Testis (tissue), 3 donors: ENCODE data around the gene DPP6. TPM values are rescaled to one million over a fixed set of nuclear protein-coding genes. Genes with fewer than 3 reads are reported as not detected.

Experiments used
- DNase-seq: peaks from one replicate; pipeline ENCODE4 v3.0.0-alpha.2; 2019
- H3K27ac ChIP-seq, 2 donors: fragments of 200-600 bp; sonication (generic); one replicate each; pipeline ENCODE4 v1.5.1; 2019
- H3K27me3 ChIP-seq: fragments of 200-600 bp; sonication (generic); one replicate; pipeline ENCODE4 v1.5.1; 2019
- H3K36me3 ChIP-seq: fragments of 200-600 bp; sonication (generic); one replicate; pipeline ENCODE4 v1.5.1; 2017; ENCODE audit warnings: low read depth; ENCODE audit errors: missing control alignments
- H3K4me1 ChIP-seq: fragments of 200-600 bp; sonication (generic); one replicate; pipeline ENCODE4 v1.5.1; 2019
- H3K4me3 ChIP-seq, 2 donors: fragments of 200-600 bp; sonication (generic); one replicate each; pipeline ENCODE4 v1.5.1; 2017 to 2019
- H3K9me3 ChIP-seq: fragments of 200-600 bp; sonication (generic); one replicate; pipeline ENCODE4 v1.5.1; 2017
- POLR2A ChIP-seq: fragments of 450-650 bp; IDR thresholded peaks from one replicate; pipeline ENCODE4 v1.6.1; 2017; ENCODE audit warnings: antibody characterized with exemption, mild to moderate bottlenecking, moderate library complexity
- WGBS, 2 donors: methylation state at CpG; one replicate each; pipeline ENCODE4 v1.1.5; 2018; 5-methylcytosine and 5-hydroxymethylcytosine counted together
- intact Hi-C: fragments of 100-400 bp; cut with DNase I; formaldehyde crosslinking; loops from one replicate; pipeline ENCODE4 v1.15.1; 2023; ENCODE audit warnings: low total_unique reads
- polyA plus RNA-seq: library from polyadenylated mRNA; stranded (reverse); fragments of 350-450 nt; fragmentation: Illumina TruSeq; extraction: RNeasy Lipid Tissue Mini Kit (QIAGEN cat#74804); gene quantifications from one replicate; pipeline ENCODE4 v1.2.3, GENCODE V29; 2014; ENCODE audit warnings: low read depth, low replicate concordance; ENCODE audit not compliant: insufficient read depth
- total RNA-seq, 2 donors: library from RNA; depleted of rRNA; stranded (reverse); fragments of >200 nt; gene quantifications; one replicate each; pipeline ENCODE4 v1.2.3, GENCODE V29; 2016
- TF ChIP-seq, protein P1 (sequence below), 3 experiments: fragments of 450-650 bp in 2 of 3; fragments of 200-600 bp in 1 of 3; sonication (generic) in 1 of 3; IDR thresholded peaks; one replicate each; pipeline ENCODE4 v1.5.1; 2016 to 2019; ENCODE audit warnings: antibody characterized with exemption in 3 of 3, mild to moderate bottlenecking in 2 of 3, moderate library complexity in 1 of 3

DPP6 gene
- total and polyA plus RNA-seq, 3 donors from 2014 or later: 26.0 to 78.3 (median 52.8) TPM

DNA sequence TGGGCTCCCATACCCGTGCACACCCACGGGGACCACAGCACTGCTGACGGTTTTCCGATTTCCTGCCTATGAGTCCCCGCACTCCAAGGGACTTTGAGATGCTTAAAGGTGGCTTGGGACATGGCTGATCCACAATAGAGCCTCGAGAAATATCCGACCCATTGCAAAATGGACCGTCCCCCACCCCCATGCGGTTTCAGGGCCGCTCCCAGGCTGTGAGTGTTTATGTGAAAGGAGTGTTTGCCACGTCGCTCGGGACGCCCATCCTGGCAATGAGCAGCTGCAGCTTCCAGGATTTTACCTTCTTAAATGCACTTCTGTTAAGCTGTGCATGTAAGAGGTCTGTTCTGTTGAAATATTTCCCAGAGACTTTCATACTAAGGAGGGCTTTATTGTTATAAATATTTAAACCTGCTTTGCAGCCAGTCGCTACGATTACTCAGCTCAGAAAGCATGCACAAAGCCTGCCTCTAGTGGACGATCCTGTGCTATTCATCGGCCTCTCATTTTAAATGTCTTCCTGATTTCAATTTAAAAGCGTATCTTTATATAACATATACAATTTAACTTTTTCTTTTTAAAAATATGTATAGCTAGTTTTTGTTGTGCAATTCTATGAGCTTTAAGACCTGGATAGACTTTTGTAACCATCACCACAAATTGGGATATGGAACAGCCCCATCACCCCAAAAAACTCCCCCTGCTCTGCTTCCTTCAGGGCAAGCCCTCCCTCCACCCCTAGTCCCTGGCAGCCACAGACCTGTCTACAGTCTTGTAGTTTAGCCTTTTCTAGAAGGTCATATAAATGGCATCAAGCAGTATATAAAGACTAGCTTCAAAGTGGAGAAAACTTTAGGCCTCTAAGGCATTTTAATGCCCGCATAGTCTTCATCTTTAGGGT is 532.4 kb downstream of the DPP6 start:
- Histone ChIP-seq H3K9me3 (no peaks in the 10 kb centered on the region), H3K36me3 (no peaks in the 10 kb centered on the region), H3K27ac (no peak overlapping the region), H3K4me3 (no peak overlapping the region), H3K27me3 (no peaks in the 10 kb centered on the region), H3K4me1 (no peaks in the 10 kb centered on the region)
- TF ChIP-seq, protein P1, sequence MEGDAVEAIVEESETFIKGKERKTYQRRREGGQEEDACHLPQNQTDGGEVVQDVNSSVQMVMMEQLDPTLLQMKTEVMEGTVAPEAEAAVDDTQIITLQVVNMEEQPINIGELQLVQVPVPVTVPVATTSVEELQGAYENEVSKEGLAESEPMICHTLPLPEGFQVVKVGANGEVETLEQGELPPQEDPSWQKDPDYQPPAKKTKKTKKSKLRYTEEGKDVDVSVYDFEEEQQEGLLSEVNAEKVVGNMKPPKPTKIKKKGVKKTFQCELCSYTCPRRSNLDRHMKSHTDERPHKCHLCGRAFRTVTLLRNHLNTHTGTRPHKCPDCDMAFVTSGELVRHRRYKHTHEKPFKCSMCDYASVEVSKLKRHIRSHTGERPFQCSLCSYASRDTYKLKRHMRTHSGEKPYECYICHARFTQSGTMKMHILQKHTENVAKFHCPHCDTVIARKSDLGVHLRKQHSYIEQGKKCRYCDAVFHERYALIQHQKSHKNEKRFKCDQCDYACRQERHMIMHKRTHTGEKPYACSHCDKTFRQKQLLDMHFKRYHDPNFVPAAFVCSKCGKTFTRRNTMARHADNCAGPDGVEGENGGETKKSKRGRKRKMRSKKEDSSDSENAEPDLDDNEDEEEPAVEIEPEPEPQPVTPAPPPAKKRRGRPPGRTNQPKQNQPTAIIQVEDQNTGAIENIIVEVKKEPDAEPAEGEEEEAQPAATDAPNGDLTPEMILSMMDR (IDR thresholded peaks at IDR 0.05): peak in 2 of 3 experiments; percentile 16 to 46
- TF ChIP-seq POLR2A: no peak
- DNase-seq: no peak
- intact Hi-C loops: no loop called here
- 61 to 65% methylated on average over 20 of the region's 20 CpGs for WGBS, 2 donors

DNA sequence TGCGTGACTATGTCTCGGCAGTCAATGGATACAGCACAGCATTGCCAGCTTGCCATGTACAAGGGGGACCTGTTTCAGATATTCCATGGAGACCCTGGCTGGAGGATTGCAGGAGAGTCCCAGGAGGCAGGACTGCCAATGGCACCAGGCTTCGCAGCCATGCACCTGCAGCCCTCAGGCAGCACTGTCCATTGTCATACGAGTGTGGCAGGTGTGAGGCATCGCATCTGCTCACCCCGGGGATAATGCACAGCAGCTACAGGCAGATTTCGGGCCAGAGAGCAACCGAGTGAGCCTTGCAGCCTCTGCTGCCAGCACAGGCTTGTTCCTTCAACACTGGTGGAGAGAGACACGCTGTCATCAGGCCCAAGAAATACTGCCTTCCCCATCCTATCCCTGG is 535.6 kb downstream of the DPP6 start:
- 91 to 96% methylated on average over 6 to 9 of the region's 9 CpGs for WGBS, 2 donors

DNA sequence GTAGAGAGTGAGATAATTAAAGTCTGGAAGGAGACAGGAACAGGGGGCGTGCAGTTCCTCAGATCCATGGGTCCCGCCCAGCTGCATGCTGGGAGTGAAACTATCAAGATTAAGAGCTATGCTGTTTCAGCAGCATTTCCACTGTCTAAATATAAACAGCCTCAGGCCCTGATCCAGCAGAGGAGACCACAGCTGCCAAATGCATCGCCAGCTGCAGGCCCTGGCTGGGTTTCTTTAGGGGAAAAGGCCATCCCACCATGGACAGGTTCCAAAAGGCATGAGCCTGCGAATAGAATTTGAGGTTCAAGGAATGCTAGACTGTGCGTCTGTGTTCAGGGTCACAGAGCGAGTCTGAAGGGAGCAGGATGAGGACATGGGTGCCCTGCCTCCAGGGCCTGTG is 539.3 kb downstream of the DPP6 start:
- Histone ChIP-seq H3K27me3 (no peaks in the 10 kb centered on the region), H3K4me3 (no peak overlapping the region), H3K36me3 (no peaks in the 10 kb centered on the region), H3K27ac (no peak overlapping the region), H3K9me3 (no peaks in the 10 kb centered on the region), H3K4me1 (no peaks in the 10 kb centered on the region)
- no peak for TF ChIP-seq POLR2A
- TF ChIP-seq, protein P1 (IDR thresholded peaks at IDR 0.05): no peak
- 54 to 74% methylated on average over 5 to 6 of the region's 6 CpGs for WGBS, 2 donors
- intact Hi-C loops: no loop called here
- DNase-seq: peak; percentile 40

More for the DNA sequence above, 535.6 kb downstream of the DPP6 start:
- TF ChIP-seq, protein P1 (IDR thresholded peaks at IDR 0.05): no peak
- no peak for TF ChIP-seq POLR2A
- Histone ChIP-seq H3K36me3 (no peaks in the 10 kb centered on the region), H3K4me3 (no peak overlapping the region), H3K9me3 (no peaks in the 10 kb centered on the region), H3K4me1 (no peaks in the 10 kb centered on the region), H3K27me3 (no peaks in the 10 kb centered on the region), H3K27ac (no peak overlapping the region)
- DNase-seq: no peak
- intact Hi-C loops: no loop called here

DNA sequence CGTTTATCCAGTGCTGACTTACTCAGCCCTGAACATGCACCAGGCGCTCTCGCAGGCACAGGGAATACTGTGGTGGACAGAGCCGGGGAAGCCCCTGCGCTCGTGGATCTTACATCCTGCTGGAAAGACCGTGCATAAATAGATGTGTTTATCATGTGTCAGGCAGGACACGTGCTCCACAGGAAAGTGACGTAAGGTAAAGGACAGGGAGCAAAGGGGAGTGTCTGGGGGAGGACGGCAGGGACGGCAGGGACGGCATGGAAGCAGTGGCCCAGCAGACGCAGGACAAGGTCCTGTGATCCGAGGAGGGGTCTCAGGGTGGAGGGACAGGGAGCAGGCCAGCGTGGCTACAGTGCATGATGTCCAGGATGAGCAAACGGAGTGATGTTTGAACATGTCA is 540.2 kb downstream of the DPP6 start:
- H3K9me3 ChIP-seq: no peaks in the 10 kb centered on the region
- intact Hi-C loops: no loop called here
- H3K27me3 ChIP-seq: no peaks in the 10 kb centered on the region
- H3K4me3 ChIP-seq: no peak overlapping the region
- H3K4me1 ChIP-seq: no peaks in the 10 kb centered on the region
- H3K27ac ChIP-seq: no peak overlapping the region
- 48 to 59% methylated on average over 16 of the region's 16 CpGs for WGBS, 2 donors
- H3K36me3 ChIP-seq: no peaks in the 10 kb centered on the region
- TF ChIP-seq POLR2A: no peak
- TF ChIP-seq, protein P1 (IDR thresholded peaks at IDR 0.05): no peak
- peak; percentile 26 for DNase-seq
